GM23338 (cell line): ENCODE results near the gene HEBP1. TPM values are rescaled to one million over a fixed set of nuclear protein-coding genes. Genes with fewer than 3 reads are reported as not detected.
A peak's percentile ranks its signal among the peaks of the same experiment; 100 is the strongest.

Experiments used
- ATAC-seq: fragments of 200-7000 bp; cut with Tn5 transposase; 3 replicates; pipeline ENCODE4 v1.9.1; 2020
- DNase-seq: peaks from one replicate; pipeline ENCODE4 v3.0.0-alpha.2; 2015; ENCODE audit warnings: low spot score
- H2AFZ ChIP-seq: fragments of 200-600 bp; sonication (generic); 2 replicates; pipeline ENCODE4 v1.8.0; 2016; ENCODE audit warnings: antibody characterized with exemption, mild to moderate bottlenecking, moderate library complexity
- H3F3A ChIP-seq: fragments of 200-600 bp; sonication (generic); replicated peaks from 2 replicates; pipeline ENCODE4 v1.8.0; 2017; ENCODE audit warnings: antibody characterized with exemption, mixed run types, low read depth
- H3K27ac ChIP-seq: fragments of 200-600 bp; sonication (generic); 2 replicates; pipeline ENCODE4 v1.6.1; 2016; ENCODE audit warnings: low read depth
- H3K27me3 ChIP-seq: fragments of 200-600 bp; sonication (generic); 2 replicates; pipeline ENCODE4 v1.8.0; 2016; ENCODE audit warnings: mild to moderate bottlenecking, mixed run types, moderate library complexity; ENCODE audit not compliant: insufficient read depth
- H3K36me3 ChIP-seq: fragments of 200-600 bp; sonication (generic); 2 replicates; pipeline ENCODE4 v1.8.0; 2016; ENCODE audit warnings: mild to moderate bottlenecking; ENCODE audit not compliant: insufficient read depth
- H3K4me1 ChIP-seq: fragments of 200-600 bp; sonication (generic); 2 replicates; pipeline ENCODE4 v1.8.0; 2016; ENCODE audit warnings: mild to moderate bottlenecking, moderate library complexity; ENCODE audit not compliant: insufficient read depth
- H3K4me2 ChIP-seq: fragments of 200-600 bp; sonication (generic); 2 replicates; pipeline ENCODE4 v1.7.1; 2017; ENCODE audit warnings: mixed run types
- H3K4me3 ChIP-seq: fragments of 200-600 bp; sonication (generic); 2 replicates; pipeline ENCODE4 v1.6.1; 2016; ENCODE audit warnings: mixed run types
- H3K79me2 ChIP-seq: fragments of 200-600 bp; sonication (generic); replicated peaks from 2 replicates; pipeline ENCODE4 v1.8.0; 2017; ENCODE audit warnings: mild to moderate bottlenecking; ENCODE audit not compliant: insufficient read depth
- H3K9me2 ChIP-seq: fragments of 200-600 bp; sonication (generic); 2 replicates; pipeline ENCODE4 v1.8.0; 2017; ENCODE audit not compliant: insufficient read depth
- H4K20me1 ChIP-seq: fragments of 200-600 bp; sonication (generic); replicated peaks from 2 replicates; pipeline ENCODE4 v1.8.0; 2017; ENCODE audit warnings: mild to moderate bottlenecking; ENCODE audit not compliant: insufficient read depth
- H3K27ac Mint-ChIP-seq: 2 replicates; pipeline ENCODE4 v1.8.0; 2020; ENCODE audit warnings: inconsistent platforms, mild to moderate bottlenecking, moderate library complexity, mixed read lengths
- H3K27me3 Mint-ChIP-seq: 3 replicates; pipeline ENCODE4 v1.8.0; 2022; ENCODE audit warnings: low read depth, mild to moderate bottlenecking, moderate library complexity, mixed read lengths, inconsistent platforms; ENCODE audit not compliant: insufficient read depth, poor library complexity
- H3K36me3 Mint-ChIP-seq: 3 replicates; pipeline ENCODE4 v1.8.0; 2021; ENCODE audit warnings: low read depth, mild to moderate bottlenecking, inconsistent platforms, moderate library complexity, mixed read lengths
- H3K4me1 Mint-ChIP-seq: 3 replicates; pipeline ENCODE4 v1.8.0; 2020; ENCODE audit warnings: mild to moderate bottlenecking, inconsistent platforms, mixed read lengths
- H3K4me3 Mint-ChIP-seq: 3 replicates; pipeline ENCODE4 v1.8.0; 2021; ENCODE audit warnings: moderate library complexity, mild to moderate bottlenecking, inconsistent platforms, mixed read lengths
- H3K9me3 Mint-ChIP-seq: 3 replicates; pipeline ENCODE4 v1.8.0; 2020; ENCODE audit warnings: moderate library complexity, mild to moderate bottlenecking, inconsistent platforms, mixed read lengths
- CREB1 ChIP-seq: fragments of 250-450 bp; sonication (Bioruptor Pico); IDR thresholded peaks from 2 replicates; pipeline ENCODE4 v1.5.0; 2020; ENCODE audit warnings: low read depth, mild to moderate bottlenecking, moderate library complexity
- CTCF ChIP-seq, 2 experiments: fragments of 200-600 bp in 1 of 2; sonication (generic) in 1 of 2; conservative IDR thresholded peaks; 2 replicates each; pipeline versions ENCODE4 v1.5.1 to v1.6.1; 2016 to 2017; ENCODE audit warnings: antibody characterized with exemption in 2 of 2, low read depth in 2 of 2, mild to moderate bottlenecking in 2 of 2, moderate library complexity in 1 of 2
- ETS1 ChIP-seq: IDR thresholded peaks from 2 replicates; pipeline ENCODE4 v1.6.1; 2016; ENCODE audit warnings: antibody characterized with exemption
- JUNB ChIP-seq: IDR thresholded peaks from one replicate; pipeline ENCODE4 v1.6.1; 2016; ENCODE audit warnings: antibody characterized with exemption; ENCODE audit not compliant: unreplicated experiment
- NANOG ChIP-seq: IDR thresholded peaks from 2 replicates; pipeline ENCODE4 v1.6.1; 2016; ENCODE audit warnings: antibody characterized with exemption, borderline replicate concordance
- STAT1 ChIP-seq: IDR thresholded peaks from one replicate; pipeline ENCODE4 v1.6.1; 2016; ENCODE audit warnings: antibody characterized with exemption; ENCODE audit not compliant: unreplicated experiment
- ZNF114 ChIP-seq: fragments of 250-450 bp; sonication (Bioruptor Pico); IDR thresholded peaks from 2 replicates; pipeline ENCODE4 v1.5.0; 2020; ENCODE audit warnings: mild to moderate bottlenecking, moderate library complexity
- ZNF331 ChIP-seq: fragments of 250-450 bp; sonication (Bioruptor Pico); IDR thresholded peaks from 2 replicates; pipeline ENCODE4 v1.5.0; 2020; ENCODE audit warnings: low read depth, mild to moderate bottlenecking, moderate library complexity
- ZNF462 ChIP-seq: fragments of 250-450 bp; sonication (Bioruptor Pico); IDR thresholded peaks from 2 replicates; pipeline ENCODE4 v1.5.0; 2020; ENCODE audit warnings: mild to moderate bottlenecking, moderate library complexity
- polyA plus RNA-seq: library from polyadenylated mRNA; unstranded; fragments of >200 nt; fragmentation: Nextera tagmentation; extraction: Ambion mirVana; gene quantifications from 2 replicates; pipeline ENCODE4 v1.2.1, GENCODE V29; 2016
- total RNA-seq: library from RNA; depleted of rRNA; stranded (reverse); fragments of >200 nt; shearing (Covaris generic); gene quantifications from 2 replicates; pipeline ENCODE4 v1.2.3, GENCODE V29; 2014

Gene HEBP1
- total and polyA plus RNA-seq, 2 experiments from 2014 or later: 25.2 to 45.1 TPM

- no peak overlapping the region for H2AFZ ChIP-seq
- H3K4me1 ChIP-seq: peaks cover 25% of the 10 kb centered on the region
- peaks cover 3% of the 10 kb centered on the region; the same call in 1 of the 2 replicates for H4K20me1 ChIP-seq
- H3K4me3 Mint-ChIP-seq: no peak overlapping the region
- TF ChIP-seq JUNB (no peak), ZNF114 (CRISPR knock-in tag) (no peak), STAT1 (no peak), CREB1 (CRISPR knock-in tag) (no peak), CTCF (conservative IDR thresholded peaks at IDR 0.05; ENCODE audit: low read depth in 2 of 2) (no peak), ZNF331 (CRISPR knock-in tag) (no peak)
- no peak overlapping the region for H3K4me2 ChIP-seq
- no peak overlapping the region for H3K4me3 ChIP-seq
- H3K79me2 ChIP-seq: peaks cover 15% of the 10 kb centered on the region; the same call in 1 of the 2 replicates
- H3F3A ChIP-seq: no peaks in the 10 kb centered on the region
- no peaks in the 10 kb centered on the region for H3K9me3 Mint-ChIP-seq
- peaks cover 17% of the 10 kb centered on the region for H3K36me3 Mint-ChIP-seq
- H3K27ac ChIP-seq: 0 out of 2 replicates have a peak overlapping the region, but pooled peaks have one; percentile 5
- ATAC-seq (peak; percentile 42), DNase-seq (peak; percentile 34)
- peaks cover 7% of the 10 kb centered on the region for H3K27me3 Mint-ChIP-seq
- 0 out of 2 replicates have a peak, but pooled peaks cover 4% of the 10 kb centered on the region for H3K36me3 ChIP-seq
- peaks cover 42% of the 10 kb centered on the region for H3K4me1 Mint-ChIP-seq
- no peaks in the 10 kb centered on the region for H3K27me3 ChIP-seq
- H3K27ac Mint-ChIP-seq: peak overlapping the region; percentile 89
- H3K9me2 ChIP-seq: no peaks in the 10 kb centered on the region
These were observed 7.5 kb downstream of the HEBP1 start for GRCh38 chr12:12992418-12993130.

DNA sequence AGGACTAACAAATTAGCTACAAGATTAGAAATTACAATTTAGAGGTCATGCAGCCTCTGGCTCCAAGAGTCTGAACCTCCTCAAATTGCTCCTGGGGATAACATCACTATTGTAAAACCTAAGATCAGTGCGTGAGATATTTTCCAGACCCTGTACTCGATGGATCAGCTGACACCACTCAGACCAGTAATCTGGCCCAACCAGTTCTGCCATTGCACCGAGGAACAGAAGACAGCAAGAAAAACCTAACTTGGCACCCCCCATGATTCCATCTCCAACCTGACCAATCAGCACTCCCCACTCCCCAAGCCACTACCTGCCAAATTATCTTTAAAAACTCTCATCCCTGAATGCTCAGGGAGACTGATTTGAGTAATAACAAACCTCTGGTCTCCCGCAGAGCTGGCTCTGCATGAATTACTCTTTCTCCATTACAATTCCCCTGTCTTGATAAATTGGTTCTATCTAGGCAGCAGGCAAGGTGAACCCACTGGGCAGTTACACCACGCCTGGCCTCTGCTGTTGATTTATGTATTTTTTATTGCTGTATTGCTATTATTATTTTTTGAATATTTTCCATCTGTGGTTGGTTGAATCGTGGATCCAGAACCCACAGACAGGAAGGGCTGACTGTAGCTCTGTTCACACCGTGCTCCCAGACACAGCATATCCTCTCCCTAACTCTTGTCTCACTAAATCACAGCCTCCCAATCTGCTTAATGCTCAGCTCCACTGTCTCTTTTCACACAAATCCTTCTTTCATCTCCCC lies 9.2 kb downstream of the HEBP1 start:
- Mint-ChIP-seq H3K9me3 (no peaks in the 10 kb centered on the region), H3K27ac (peak overlapping the region; percentile 51), H3K27me3 (peaks cover 7% of the 10 kb centered on the region), H3K36me3 (peaks cover 30% of the 10 kb centered on the region), H3K4me1 (peaks cover 41% of the 10 kb centered on the region), H3K4me3 (peak overlapping the region; percentile 5; the same call in 2 of the 3 replicates)
- H3K4me3 ChIP-seq: no peak overlapping the region
- peaks cover 19% of the 10 kb centered on the region for H3K4me1 ChIP-seq
- H3K79me2 ChIP-seq: 0 out of 2 replicates have a peak, but pooled peaks cover 6% of the 10 kb centered on the region
- no peaks in the 10 kb centered on the region for H3F3A ChIP-seq
- H3K36me3 ChIP-seq: peaks cover 12% of the 10 kb centered on the region; the same call in 1 of the 2 replicates
- H4K20me1 ChIP-seq: peaks cover 3% of the 10 kb centered on the region; the same call in 1 of the 2 replicates
- H3K27me3 ChIP-seq: no peaks in the 10 kb centered on the region
- ATAC-seq (peak; percentile 58), DNase-seq (no peak)
- no peak overlapping the region for H2AFZ ChIP-seq
- no peaks in the 10 kb centered on the region for H3K9me2 ChIP-seq
- peak overlapping the region; percentile 59; the same call in 1 of the 2 replicates for H3K4me2 ChIP-seq
- no peak overlapping the region; the same call in none of the 2 replicates for H3K27ac ChIP-seq
- no peak for TF ChIP-seq ETS1
- no peak for TF ChIP-seq NANOG
- no peak for TF ChIP-seq ZNF462 (CRISPR knock-in tag)
